Measurements from ENCODE around the gene RAB25. TPM values are rescaled to one million over a fixed set of nuclear protein-coding genes. Genes with fewer than 3 reads are reported as not detected.

Gene RAB25
- total RNA-seq, 2 experiments from 2014 or later = not detected

- no peaks in the 10 kb centered on the region for H3K9me3 ChIP-seq (ENCODE audit: low read length)
- H3K4me1 ChIP-seq (ENCODE audit: insufficient read depth, low read length, poor library complexity, severe bottlenecking) = peaks cover 18% of the 10 kb centered on the region
- ChIA-PET POLR2A (interaction anchor here (0.7 kb wide), 1 partner anchor 187 kb away, joined by 5 read pairs; no protein-coding TSS in a partner anchor), CTCF (ENCODE audit: unreplicated experiment) (interaction anchor here (0.6 to 2.6 kb wide), 4 partner anchors 30 to 459 kb away, joined by 3 to 13 read pairs (median 4); no protein-coding TSS in a partner anchor)
- intact Hi-C loops (cut with micrococcal nuclease; ENCODE audit: unreplicated experiment) = loop anchor here (1.0 kb wide), 1 partner anchor 34 kb away; no protein-coding TSS in a partner anchor
- H3K4me2 ChIP-seq (ENCODE audit: low read length) = no peak overlapping the region; the same call in 1 of the 2 replicates
- BruUV-seq (replicated peaks) = no TSS peak
- no peak overlapping the region for H3K4me3 ChIP-seq (ENCODE audit: low read depth, low read length, poor library complexity, severe bottlenecking)
- H4K20me1 ChIP-seq (ENCODE audit: insufficient read depth, low read length) = no peaks in the 10 kb centered on the region
- no peak overlapping the region for H2AFZ ChIP-seq (ENCODE audit: low read length)
- H3K9me2 ChIP-seq (ENCODE audit: insufficient read depth, low read length) = no peaks in the 10 kb centered on the region
- no peaks in the 10 kb centered on the region for H3K36me3 ChIP-seq (ENCODE audit: insufficient read depth, low read length)
- TF ChIP-seq, protein P1, sequence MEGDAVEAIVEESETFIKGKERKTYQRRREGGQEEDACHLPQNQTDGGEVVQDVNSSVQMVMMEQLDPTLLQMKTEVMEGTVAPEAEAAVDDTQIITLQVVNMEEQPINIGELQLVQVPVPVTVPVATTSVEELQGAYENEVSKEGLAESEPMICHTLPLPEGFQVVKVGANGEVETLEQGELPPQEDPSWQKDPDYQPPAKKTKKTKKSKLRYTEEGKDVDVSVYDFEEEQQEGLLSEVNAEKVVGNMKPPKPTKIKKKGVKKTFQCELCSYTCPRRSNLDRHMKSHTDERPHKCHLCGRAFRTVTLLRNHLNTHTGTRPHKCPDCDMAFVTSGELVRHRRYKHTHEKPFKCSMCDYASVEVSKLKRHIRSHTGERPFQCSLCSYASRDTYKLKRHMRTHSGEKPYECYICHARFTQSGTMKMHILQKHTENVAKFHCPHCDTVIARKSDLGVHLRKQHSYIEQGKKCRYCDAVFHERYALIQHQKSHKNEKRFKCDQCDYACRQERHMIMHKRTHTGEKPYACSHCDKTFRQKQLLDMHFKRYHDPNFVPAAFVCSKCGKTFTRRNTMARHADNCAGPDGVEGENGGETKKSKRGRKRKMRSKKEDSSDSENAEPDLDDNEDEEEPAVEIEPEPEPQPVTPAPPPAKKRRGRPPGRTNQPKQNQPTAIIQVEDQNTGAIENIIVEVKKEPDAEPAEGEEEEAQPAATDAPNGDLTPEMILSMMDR (conservative IDR thresholded peaks at IDR 0.05; ENCODE audit: low read length) = no peak
- no peak for TF ChIP-seq EZH2phosphoT487 (IDR thresholded peaks at IDR 0.05; ENCODE audit: borderline replicate concordance, low read depth, low read length)
- H3K27ac ChIP-seq (ENCODE audit: low read depth, low read length, poor library complexity, severe bottlenecking) = no peak overlapping the region
- DNase-seq (ENCODE audit: low spot score) = no peak
- H3K79me2 ChIP-seq (ENCODE audit: insufficient read depth, low read depth, low read length) = no peaks in the 10 kb centered on the region
Observed at GRCh38 chr1:156095906-156096508, 35.0 kb downstream of the RAB25 start.

DNA sequence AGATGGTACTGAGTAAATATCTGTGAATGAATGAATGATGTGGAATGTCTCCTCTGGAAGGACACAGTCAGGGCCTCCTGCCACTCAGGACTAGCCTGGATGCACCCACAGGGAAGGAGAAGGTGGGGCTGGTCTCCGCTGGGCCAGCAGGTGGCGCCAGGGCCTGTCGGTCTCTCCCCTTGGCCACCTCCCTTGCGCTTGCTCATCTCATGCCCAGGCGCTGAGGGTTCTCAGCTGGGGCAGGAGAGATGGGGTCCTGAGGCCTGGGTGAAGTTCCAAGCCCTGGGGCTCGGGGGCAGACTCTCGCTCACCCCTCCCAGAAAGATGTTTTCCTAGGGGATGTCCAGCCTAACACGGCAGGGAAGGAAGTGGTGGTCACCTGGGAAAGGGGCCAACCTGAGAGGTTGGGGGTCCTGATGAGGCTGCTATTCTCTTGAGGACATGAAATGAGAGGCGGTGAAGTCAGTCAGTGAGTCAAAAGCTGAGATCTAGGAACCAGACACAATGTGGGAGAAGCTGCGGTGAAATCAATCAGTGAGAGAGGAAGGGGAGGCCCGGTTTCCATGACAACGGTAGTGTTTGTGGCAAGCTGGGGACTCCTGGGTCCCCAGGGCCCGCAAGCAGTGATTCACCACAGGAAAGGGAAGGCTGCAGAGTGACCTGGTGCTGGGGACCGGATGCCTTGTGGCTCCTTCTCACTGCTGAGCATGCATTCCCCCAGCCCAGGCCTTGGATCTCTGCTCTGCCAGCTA is 35.9 kb downstream of the RAB25 start:
- peak; percentile 82 for DNase-seq (ENCODE audit: low spot score)
- no peaks in the 10 kb centered on the region for H4K20me1 ChIP-seq (ENCODE audit: insufficient read depth, low read length)
- CTCF ChIA-PET (ENCODE audit: unreplicated experiment) = interaction anchor here (0.6 to 2.6 kb wide), 6 partner anchors 29 to 458 kb away, joined by 3 to 13 read pairs (median 3); no protein-coding TSS in a partner anchor
- intact Hi-C loops (cut with micrococcal nuclease; ENCODE audit: unreplicated experiment) = loop anchor here (1.0 kb wide), 1 partner anchor 33 kb away; no protein-coding TSS in a partner anchor
- no peaks in the 10 kb centered on the region for H3K36me3 ChIP-seq (ENCODE audit: insufficient read depth, low read length)
- no peak overlapping the region for H3K4me3 ChIP-seq (ENCODE audit: low read depth, low read length, poor library complexity, severe bottlenecking)
- peak overlapping the region; percentile 86; the same call in 1 of the 2 replicates for H2AFZ ChIP-seq (ENCODE audit: low read length)
- no peak for TF ChIP-seq EZH2phosphoT487 (IDR thresholded peaks at IDR 0.05; ENCODE audit: borderline replicate concordance, low read depth, low read length)
- TF ChIP-seq, protein P1 (conservative IDR thresholded peaks at IDR 0.05; ENCODE audit: low read length) = peak; percentile 99
- H3K79me2 ChIP-seq (ENCODE audit: insufficient read depth, low read depth, low read length) = no peaks in the 10 kb centered on the region
- H3K4me1 ChIP-seq (ENCODE audit: insufficient read depth, low read length, poor library complexity, severe bottlenecking) = peaks cover 18% of the 10 kb centered on the region
- no peaks in the 10 kb centered on the region for H3K9me3 ChIP-seq (ENCODE audit: low read length)
- H3K27ac ChIP-seq (ENCODE audit: low read depth, low read length, poor library complexity, severe bottlenecking) = no peak overlapping the region
- POLR2A ChIA-PET = interaction anchor here (0.7 to 1.1 kb wide), 2 partner anchors 25 to 186 kb away, joined by 5 read pairs; no protein-coding TSS in a partner anchor
- H3K9me2 ChIP-seq (ENCODE audit: insufficient read depth, low read length) = no peaks in the 10 kb centered on the region
- BruUV-seq (replicated peaks) = no TSS peak
- H3K4me2 ChIP-seq (ENCODE audit: low read length) = peak overlapping the region; percentile 60
